GM19452 (cell line): ENCODE results near the gene CHEK2.
"Not testable (repeated sequence)": the region's sequence is repeated elsewhere in the genome, so short reads cannot be mapped to it uniquely, and the experiment has no call there.

Experiments used
- ATAC-seq: cut with Tn5 transposase; IDR thresholded peaks from one replicate; pipeline ENCODE4 v1.9.1; 2021; ENCODE audit not compliant: unreplicated experiment

The CHEK2 gene

DNA sequence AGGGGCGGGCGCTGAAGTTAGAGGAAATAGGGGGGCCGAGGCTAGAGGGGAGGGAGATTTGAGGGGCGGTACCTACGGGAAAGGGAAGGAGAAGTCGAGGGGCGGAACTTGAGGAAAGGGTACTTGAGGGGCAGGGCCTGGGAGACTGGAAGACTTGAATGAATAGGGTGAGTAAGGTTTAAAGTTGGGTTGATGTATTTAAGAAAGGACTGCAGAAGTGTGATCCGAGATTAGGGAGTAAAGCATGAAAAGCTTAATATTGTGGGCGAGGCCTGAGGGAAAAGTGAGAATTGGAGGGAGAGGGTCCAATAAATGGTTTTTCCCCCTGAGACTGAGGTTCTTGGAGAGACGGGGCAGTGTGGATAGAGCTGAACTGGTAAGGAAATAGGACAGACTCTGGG lies 942 bp upstream of the CHEK2 start:
- no peak for ATAC-seq

DNA sequence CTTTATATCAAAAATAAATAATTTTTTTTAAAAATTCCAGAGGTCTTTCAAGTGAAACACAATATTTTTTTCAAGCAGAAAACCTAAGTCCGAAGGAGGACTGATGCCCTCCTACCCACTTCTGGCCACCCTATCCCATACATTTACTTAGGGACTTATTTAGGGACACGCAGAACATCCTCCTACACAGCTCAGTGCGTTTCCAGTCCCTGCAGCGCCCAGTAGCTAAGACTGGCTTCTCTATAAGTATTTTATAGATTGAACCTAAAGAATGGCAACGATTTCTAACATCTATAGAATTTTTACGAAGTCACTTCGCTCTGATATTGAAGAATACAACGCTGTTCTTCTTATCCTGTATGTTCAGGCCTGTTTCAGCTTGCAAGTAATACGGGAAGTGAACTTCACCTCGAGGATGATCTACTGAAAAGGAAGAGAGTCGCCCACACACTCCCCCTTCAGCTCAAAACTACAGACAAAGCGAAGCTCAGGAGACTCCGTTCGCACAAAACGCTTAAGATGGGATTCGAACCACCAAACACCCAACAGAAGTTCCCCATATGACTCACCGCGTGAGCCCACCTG lies 328 bp downstream of the CHEK2 start:
- no peak for ATAC-seq

- not testable (repeated sequence) for ATAC-seq
These were observed 2.7 kb downstream of the CHEK2 start for GRCh38 chr22:28738876-28739275.

GRCh38 chr22:28737701-28738100 lies 3.9 kb downstream of the CHEK2 start:
- ATAC-seq, result no peak

DNA sequence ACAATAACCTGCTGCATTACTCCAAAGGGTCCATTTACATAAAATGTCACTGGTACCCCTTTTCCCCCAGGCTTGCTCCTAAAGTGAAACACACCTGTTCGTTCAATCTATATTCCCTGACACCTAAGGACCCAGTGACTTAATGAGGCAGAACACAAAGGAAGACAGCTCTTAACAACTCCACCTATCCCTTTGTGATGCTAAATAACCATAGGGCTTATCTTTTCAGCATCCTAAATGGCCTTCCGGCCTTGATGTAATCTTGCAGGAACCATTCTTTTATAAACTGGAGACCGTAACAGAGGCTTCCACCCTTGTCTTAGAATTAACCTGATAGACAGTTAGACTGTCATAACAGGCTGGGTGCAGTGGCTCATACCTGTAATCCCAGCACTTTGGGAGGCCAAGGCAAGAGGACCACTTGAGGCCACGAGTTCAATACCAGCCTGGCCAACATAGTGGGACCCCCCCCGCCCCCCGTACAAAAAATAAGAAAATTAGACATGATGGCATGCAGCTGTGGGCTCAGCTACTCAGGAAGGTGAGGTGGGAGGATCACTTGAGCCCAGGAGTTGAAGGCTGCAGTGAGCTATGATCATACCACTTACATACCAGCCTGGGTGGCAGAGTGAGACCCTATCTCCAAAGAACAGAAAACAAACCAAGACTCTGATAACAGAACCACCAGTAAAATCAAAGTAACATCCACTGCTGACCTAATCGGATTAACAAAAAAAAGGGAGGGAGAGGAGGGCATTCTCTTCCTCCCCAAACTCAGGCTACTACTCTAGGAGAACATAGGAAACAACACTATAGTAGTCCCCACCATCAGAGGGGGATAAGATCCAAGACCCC lies 5.1 kb downstream of the CHEK2 start:
- ATAC-seq, result no peak

GRCh38 chr22:28734393-28734792 lies 7.2 kb downstream of the CHEK2 start:
- ATAC-seq, result no peak

DNA sequence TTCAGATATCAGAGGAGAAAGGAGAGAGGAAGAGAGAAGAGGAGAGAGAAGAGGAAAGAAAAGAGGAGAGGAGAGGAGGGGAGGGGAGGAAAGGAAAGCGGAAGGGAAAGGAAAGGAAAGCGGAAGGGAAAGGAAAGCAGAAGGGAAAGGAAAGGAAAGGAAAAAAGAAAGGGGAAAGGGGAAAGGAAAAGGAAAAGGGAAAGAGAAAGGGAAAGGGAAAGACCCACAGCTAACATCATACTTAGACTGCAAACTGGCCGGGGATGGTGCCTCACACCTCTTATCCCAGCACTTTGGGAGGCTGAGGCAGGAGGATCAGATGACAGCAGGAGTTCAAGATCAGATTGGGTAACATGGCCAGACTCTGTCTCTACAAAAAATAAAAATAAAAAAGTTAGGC lies 11.4 kb downstream of the CHEK2 start:
- no peak for ATAC-seq

- no peak for ATAC-seq
These were observed 12.9 kb downstream of the CHEK2 start for GRCh38 chr22:28728621-28729313.

DNA sequence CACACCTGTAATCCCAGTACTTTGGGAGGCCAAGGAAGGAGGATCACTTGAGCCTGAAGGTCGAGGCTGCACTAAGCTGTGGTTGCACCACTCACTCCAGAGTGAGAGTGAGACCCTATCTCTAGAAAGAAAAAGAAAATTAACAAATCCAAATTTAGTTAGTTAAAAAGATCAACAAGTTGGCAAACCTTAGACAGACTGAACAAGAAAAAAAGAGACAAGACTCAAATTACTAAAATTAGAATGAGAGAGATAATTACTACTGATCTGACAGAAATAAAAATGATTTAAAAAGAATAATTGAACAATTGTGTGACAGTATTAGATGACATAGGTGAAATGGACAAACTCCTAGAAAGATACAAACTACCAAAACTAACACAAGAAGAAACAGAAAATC lies 13.6 kb downstream of the CHEK2 start:
- ATAC-seq, result no peak

DNA sequence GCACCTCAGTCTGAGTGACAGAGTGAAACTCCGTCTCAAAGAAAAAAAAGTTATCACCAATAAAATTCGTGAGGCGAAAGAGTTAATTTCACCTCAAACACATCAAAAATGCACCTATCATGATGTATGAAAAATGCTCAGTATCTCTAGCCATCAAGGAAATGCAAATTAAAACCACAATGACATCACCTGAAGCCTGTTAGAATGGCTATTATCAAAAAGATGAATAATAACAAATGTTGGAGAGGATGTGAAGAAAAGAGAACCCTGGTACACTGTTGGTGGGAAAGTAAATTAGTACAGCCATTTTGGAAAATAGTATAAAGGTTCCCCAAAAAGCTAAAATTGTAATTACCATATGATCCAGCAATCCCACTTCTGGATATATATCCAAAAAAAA lies 23.6 kb downstream of the CHEK2 start:
- ATAC-seq, result no peak

DNA sequence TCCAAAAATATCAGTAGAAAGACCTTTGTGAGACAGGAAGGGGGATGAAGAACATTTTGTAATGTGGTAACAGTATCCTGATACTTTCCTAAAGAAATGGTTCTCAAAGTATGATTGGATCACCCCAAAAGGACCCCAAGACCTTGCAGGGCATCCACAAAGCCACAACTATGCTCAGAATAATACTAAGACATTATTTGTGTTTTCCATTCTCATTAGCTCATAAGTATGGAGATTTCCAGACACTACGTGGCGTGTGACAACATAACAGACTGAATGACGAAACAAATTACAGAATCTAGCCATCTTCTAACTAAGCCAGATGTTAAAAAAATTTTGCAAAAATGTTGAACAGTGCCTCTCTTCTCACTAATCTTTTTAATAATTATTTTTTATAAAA lies 24.9 kb downstream of the CHEK2 start:
- no peak for ATAC-seq

- no peak for ATAC-seq
These were observed 26.0 kb downstream of the CHEK2 start for GRCh38 chr22:28715611-28716010.

DNA sequence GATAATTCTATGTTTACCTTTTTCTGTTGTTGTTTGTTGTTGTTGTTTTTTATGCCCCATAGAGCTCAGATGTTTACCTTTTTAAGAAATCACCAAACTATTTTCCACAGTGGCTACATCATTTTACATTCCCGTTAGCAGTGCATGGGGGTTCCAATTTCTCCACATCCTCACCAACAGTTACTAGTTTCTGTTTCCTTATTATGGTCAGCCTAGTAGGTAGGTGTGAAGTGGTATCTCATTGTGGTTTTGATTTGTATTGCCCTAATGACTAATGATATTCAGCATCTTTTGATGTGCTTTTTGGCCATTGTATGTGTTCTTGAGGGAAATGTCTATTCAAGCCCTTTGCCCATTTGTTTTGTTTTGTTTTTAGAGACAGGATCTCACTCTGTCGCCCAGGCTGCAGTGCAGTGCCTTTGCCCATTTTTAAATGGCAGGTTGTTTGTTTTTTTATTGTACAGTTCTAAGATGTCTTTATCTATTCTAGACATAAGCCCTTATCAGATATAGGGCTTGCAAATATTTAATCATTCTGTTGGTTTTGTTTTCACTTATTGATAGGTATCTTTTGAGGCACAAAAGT lies 27.5 kb downstream of the CHEK2 start:
- ATAC-seq, result no peak

DNA sequence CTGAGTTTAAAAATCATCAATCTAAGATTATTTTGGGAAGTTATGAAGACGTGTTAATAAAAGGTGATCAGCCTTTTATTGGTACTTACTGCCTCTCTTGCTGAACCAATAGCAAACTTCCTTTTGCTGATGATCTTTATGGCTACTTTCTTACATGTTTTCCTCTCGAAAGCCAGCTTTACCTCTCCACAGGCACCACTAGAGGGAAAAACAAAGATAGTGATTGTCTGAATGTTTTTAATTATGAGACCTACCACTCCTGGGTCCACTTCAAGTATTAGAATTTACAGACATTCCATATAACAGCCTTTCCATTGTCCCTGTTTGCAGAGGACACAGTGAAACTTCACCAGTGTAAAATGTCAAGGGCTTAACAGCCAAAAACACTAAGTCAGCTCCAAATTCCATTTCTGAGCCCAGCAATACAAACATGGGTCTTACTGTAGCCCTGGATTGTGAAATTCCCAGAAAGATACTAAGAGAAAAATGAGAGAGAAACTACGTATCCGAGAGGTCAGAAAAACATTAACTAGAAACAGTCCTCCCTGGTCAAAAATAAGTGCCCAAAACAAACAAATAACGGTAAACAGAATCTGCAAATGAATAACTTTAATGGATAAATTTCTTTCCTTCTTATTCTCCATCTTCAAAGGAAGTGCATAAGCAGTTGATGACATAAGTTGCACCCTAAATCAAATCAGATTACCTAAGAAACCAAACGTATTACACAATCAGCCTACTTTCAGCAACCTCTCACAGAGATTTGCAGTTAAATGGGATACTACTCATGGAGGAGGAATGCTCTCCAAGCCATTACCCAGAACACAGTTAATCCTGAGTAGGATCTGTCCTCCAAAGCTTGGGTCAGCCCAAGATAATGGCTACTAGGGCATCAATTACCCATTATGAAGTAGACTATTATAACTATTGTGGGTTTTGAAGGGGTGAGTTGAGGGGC lies 29.5 kb downstream of the CHEK2 start:
- no peak for ATAC-seq

GRCh38 chr22:28711341-28711740 lies 30.3 kb downstream of the CHEK2 start:
- ATAC-seq, result no peak

GRCh38 chr22:28710576-28711191 lies 30.9 kb downstream of the CHEK2 start:
- ATAC-seq, result no peak

DNA sequence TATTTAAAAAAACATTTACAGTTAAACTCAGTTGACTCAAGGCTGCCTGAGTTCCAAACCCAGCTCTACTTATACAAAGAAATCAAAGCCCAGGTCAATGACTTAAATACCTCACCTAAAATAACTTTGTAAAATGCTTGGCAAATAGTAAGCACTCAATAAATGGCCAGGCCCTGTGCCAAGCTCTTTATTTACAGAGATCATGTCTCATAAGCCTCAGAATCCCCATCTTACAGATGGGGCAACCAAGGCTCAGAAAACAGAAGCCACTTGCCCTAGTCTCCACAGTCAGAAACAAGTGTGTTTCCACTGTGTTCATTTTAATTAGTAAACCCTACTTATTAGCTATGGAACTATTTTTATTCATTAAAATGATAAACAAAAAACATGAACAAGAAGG lies 31.5 kb downstream of the CHEK2 start:
- ATAC-seq, result no peak

- ATAC-seq, result no peak
These were observed 34.8 kb downstream of the CHEK2 start for GRCh38 chr22:28706845-28707244.

- no peak for ATAC-seq
These were observed 38.2 kb downstream of the CHEK2 start for GRCh38 chr22:28703436-28703835.

GRCh38 chr22:28702891-28703290 lies 38.7 kb downstream of the CHEK2 start:
- no peak for ATAC-seq
